Measurements from ENCODE around the gene METTL13. TPM values are rescaled to one million over a fixed set of nuclear protein-coding genes. Genes with fewer than 3 reads are reported as not detected.

METTL13 gene
- total RNA-seq, 1 experiment from 2014 or later = 64.5 TPM

- no peak overlapping the region for H3K4me3 Mint-ChIP-seq
- Histone ChIP-seq H2AFZ (ENCODE audit: low read length) (no peak overlapping the region), H2AK5ac (ENCODE audit: insufficient read length, low read length) (no peak overlapping the region), H3K79me1 (ENCODE audit: insufficient read depth, low read depth, low read length, poor library complexity, severe bottlenecking) (no peaks in the 10 kb centered on the region), H3K27me3 (ENCODE audit: insufficient read depth, low read length) (no peaks in the 10 kb centered on the region), H4K5ac (ENCODE audit: insufficient read length, low read depth, low read length) (no peak overlapping the region), H3K56ac (ENCODE audit: insufficient read length, low read depth, low read length) (no peak overlapping the region), H3K79me2 (ENCODE audit: insufficient read depth, low read length) (no peaks in the 10 kb centered on the region), H4K8ac (replicated peaks; ENCODE audit: insufficient read length, low read depth, low read length) (no peak overlapping the region), H3K4me1 (ENCODE audit: insufficient read depth, low read length) (peaks cover 12% of the 10 kb centered on the region; the same call in 1 of the 2 replicates), H4K20me1 (ENCODE audit: control insufficient read depth, insufficient read depth, insufficient read length) (no peaks in the 10 kb centered on the region), H2BK12ac (ENCODE audit: insufficient read length, low read depth, low read length) (no peak overlapping the region), H3K27ac (ENCODE audit: insufficient read length, low read depth, low read length) (no peak overlapping the region), H3K23ac (ENCODE audit: insufficient read length, low read depth, low read length) (no peak overlapping the region), H2BK15ac (ENCODE audit: low read depth, low read length) (no peak overlapping the region), H3T11ph (ENCODE audit: low read length) (no peak overlapping the region), H3K23me2 (ENCODE audit: insufficient read length, low read depth, low read length, poor library complexity, severe bottlenecking) (no peaks in the 10 kb centered on the region), H3K4me2 (ENCODE audit: insufficient read depth, insufficient read length, low read length) (no peak overlapping the region), H3K18ac (ENCODE audit: insufficient read length, low read depth, low read length) (no peak overlapping the region), H3K4ac (ENCODE audit: low read depth, low read length) (no peak overlapping the region), H2BK5ac (ENCODE audit: insufficient read length, low read length) (no peak overlapping the region), H3K14ac (ENCODE audit: insufficient read depth, low read length) (no peak overlapping the region), H2BK120ac (ENCODE audit: low read depth, low read length, poor library complexity, severe bottlenecking) (no peak overlapping the region), H4K91ac (ENCODE audit: insufficient read length, low read depth, low read length) (no peak overlapping the region), H3K9me3 (ENCODE audit: control insufficient read depth, low read depth, low read length) (no peaks in the 10 kb centered on the region), H3K9ac (ENCODE audit: extremely low read depth, insufficient read length, low read length) (no peak overlapping the region), H2BK20ac (ENCODE audit: low read depth, low read length, poor library complexity, severe bottlenecking) (no peak overlapping the region)
- peaks cover 0 to 13% (median 10%) of the 10 kb centered on the region in 3 experiments; a peak in 5 of 7 replicates for H3K36me3 Mint-ChIP-seq (ENCODE audit: insufficient read depth in 1 of 3, low read depth in 3 of 3)
- H3K4me1 Mint-ChIP-seq = peaks cover 13 to 14% of the 10 kb centered on the region in 2 experiments
- no peak overlapping the region for H3K27ac Mint-ChIP-seq
- WGBS (ENCODE audit: extremely low coverage, insufficient read length, low lambda C conversion rate) = no CpG with 5 or more reads among the region's 4 CpGs
- TF ChIP-seq, protein P1, sequence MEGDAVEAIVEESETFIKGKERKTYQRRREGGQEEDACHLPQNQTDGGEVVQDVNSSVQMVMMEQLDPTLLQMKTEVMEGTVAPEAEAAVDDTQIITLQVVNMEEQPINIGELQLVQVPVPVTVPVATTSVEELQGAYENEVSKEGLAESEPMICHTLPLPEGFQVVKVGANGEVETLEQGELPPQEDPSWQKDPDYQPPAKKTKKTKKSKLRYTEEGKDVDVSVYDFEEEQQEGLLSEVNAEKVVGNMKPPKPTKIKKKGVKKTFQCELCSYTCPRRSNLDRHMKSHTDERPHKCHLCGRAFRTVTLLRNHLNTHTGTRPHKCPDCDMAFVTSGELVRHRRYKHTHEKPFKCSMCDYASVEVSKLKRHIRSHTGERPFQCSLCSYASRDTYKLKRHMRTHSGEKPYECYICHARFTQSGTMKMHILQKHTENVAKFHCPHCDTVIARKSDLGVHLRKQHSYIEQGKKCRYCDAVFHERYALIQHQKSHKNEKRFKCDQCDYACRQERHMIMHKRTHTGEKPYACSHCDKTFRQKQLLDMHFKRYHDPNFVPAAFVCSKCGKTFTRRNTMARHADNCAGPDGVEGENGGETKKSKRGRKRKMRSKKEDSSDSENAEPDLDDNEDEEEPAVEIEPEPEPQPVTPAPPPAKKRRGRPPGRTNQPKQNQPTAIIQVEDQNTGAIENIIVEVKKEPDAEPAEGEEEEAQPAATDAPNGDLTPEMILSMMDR (conservative IDR thresholded peaks at IDR 0.05) = no peak
- no peaks in the 10 kb centered on the region; the same call in 1 of the 2 replicates for H3K27me3 Mint-ChIP-seq (ENCODE audit: low read depth)
- no peak for DNase-seq
- peaks cover 9 to 20% of the 10 kb centered on the region in 2 experiments for H3K9me3 Mint-ChIP-seq
Measured at GRCh38 chr1:171756856-171757255, 24.6 kb upstream of the METTL13 start.
